HEK293 (cell line): ENCODE results near the gene PLCL1.

Experiments used
- YY1 ChIP-seq: fragments of 450-650 bp; formaldehyde crosslinking; IDR thresholded peaks from 2 replicates; pipeline ENCODE4 v1.5.1; 2018; ENCODE audit warnings: missing biosample characterization, missing genetic modification characterization
- ZNF121 ChIP-seq: fragments of 450-650 bp; formaldehyde crosslinking; IDR thresholded peaks from 2 replicates; pipeline ENCODE4 v1.5.1; 2016; ENCODE audit warnings: missing biosample characterization, missing genetic modification characterization

- TF ChIP-seq YY1 (tag by site-specific recombination) (no peak), ZNF121 (tag by site-specific recombination) (no peak)
Measured at GRCh38 chr2:198012025-198012424, 207.6 kb downstream of the PLCL1 start.
